ENCODE results near the gene RSBN1.
"Not testable (repeated sequence)": the region's sequence is repeated elsewhere in the genome, so short reads cannot be mapped to it uniquely, and the experiment has no call there.

Gene RSBN1

GRCh38 chr1:113744114-113744513, 68.2 kb downstream of the RSBN1 start:
- DNase-seq (ENCODE audit: low read depth): no peak

- DNase-seq (ENCODE audit: low read depth): no peak
Measured at GRCh38 chr1:113742515-113742914, 69.8 kb downstream of the RSBN1 start.

- DNase-seq (ENCODE audit: low read depth): no peak
Measured at GRCh38 chr1:113734357-113735055, 77.8 kb downstream of the RSBN1 start.

GRCh38 chr1:113732802-113733201, 79.5 kb downstream of the RSBN1 start:
- DNase-seq (ENCODE audit: low read depth): no peak

- no peak for DNase-seq (ENCODE audit: low read depth)
Measured at GRCh38 chr1:113721010-113721409, 91.3 kb downstream of the RSBN1 start.

GRCh38 chr1:113718621-113719020, 93.7 kb downstream of the RSBN1 start:
- not testable (repeated sequence) for DNase-seq (ENCODE audit: low read depth)

- not testable (repeated sequence) for DNase-seq (ENCODE audit: low read depth)
Measured at GRCh38 chr1:113717506-113717905, 94.8 kb downstream of the RSBN1 start.

- no peak for DNase-seq (ENCODE audit: low read depth)
Measured at GRCh38 chr1:113714606-113715269, 97.5 kb downstream of the RSBN1 start.

All from GM04503 (cell line).